ENCODE data around the gene HOMER2.
A peak's percentile ranks its signal among the peaks of the same experiment; 100 is the strongest.

DNA sequence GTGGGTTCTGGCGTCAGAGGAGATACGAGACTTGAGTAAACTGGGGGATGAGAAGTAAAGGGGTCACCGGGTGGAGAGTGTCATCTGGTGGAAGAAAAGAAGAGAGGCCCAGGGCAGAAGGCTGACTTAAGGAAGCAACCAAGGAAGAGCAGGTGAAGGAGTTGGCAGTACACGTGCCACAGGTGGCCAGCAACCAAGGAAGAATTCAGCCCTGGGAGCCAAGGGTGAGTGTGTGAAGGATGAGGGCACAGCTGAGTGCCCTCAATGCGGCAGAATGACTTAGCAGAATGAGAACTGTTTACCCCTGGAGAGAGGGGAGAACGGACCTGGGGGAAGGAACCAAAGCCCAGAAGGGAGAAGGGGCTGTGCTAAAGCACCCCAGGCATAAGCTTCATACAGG is 71.8 kb downstream of the HOMER2 start:
- TF ChIP-seq, protein P1, sequence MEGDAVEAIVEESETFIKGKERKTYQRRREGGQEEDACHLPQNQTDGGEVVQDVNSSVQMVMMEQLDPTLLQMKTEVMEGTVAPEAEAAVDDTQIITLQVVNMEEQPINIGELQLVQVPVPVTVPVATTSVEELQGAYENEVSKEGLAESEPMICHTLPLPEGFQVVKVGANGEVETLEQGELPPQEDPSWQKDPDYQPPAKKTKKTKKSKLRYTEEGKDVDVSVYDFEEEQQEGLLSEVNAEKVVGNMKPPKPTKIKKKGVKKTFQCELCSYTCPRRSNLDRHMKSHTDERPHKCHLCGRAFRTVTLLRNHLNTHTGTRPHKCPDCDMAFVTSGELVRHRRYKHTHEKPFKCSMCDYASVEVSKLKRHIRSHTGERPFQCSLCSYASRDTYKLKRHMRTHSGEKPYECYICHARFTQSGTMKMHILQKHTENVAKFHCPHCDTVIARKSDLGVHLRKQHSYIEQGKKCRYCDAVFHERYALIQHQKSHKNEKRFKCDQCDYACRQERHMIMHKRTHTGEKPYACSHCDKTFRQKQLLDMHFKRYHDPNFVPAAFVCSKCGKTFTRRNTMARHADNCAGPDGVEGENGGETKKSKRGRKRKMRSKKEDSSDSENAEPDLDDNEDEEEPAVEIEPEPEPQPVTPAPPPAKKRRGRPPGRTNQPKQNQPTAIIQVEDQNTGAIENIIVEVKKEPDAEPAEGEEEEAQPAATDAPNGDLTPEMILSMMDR (conservative IDR thresholded peaks at IDR 0.05; ENCODE audit: low read length) = 0 out of 2 replicates have a peak, but pooled peaks have one; percentile 20
- no peak for TF ChIP-seq EZH2phosphoT487 (IDR thresholded peaks at IDR 0.05; ENCODE audit: borderline replicate concordance, low read depth, low read length)
